ENCODE results near the gene POLDIP3. TPM values are rescaled to one million over a fixed set of nuclear protein-coding genes. Genes with fewer than 3 reads are reported as not detected.
"Not testable (repeated sequence)": the region's sequence is repeated elsewhere in the genome, so short reads cannot be mapped to it uniquely, and the experiment has no call there.

The POLDIP3 gene
- total RNA-seq, 1 donor from 2014 or later: 77.8 TPM

- Mint-ChIP-seq H3K27ac (ENCODE audit: unreplicated experiment) (no peak overlapping the region), H3K27me3 (ENCODE audit: unreplicated experiment) (no peaks in the 10 kb centered on the region), H3K36me3 (ENCODE audit: unreplicated experiment) (peaks cover under 1% of the 10 kb centered on the region), H3K4me1 (ENCODE audit: unreplicated experiment) (peaks cover 4% of the 10 kb centered on the region), H3K9me3 (ENCODE audit: unreplicated experiment) (no peaks in the 10 kb centered on the region), H3K4me3 (ENCODE audit: unreplicated experiment) (no peak overlapping the region)
- TF ChIP-seq, protein P1, sequence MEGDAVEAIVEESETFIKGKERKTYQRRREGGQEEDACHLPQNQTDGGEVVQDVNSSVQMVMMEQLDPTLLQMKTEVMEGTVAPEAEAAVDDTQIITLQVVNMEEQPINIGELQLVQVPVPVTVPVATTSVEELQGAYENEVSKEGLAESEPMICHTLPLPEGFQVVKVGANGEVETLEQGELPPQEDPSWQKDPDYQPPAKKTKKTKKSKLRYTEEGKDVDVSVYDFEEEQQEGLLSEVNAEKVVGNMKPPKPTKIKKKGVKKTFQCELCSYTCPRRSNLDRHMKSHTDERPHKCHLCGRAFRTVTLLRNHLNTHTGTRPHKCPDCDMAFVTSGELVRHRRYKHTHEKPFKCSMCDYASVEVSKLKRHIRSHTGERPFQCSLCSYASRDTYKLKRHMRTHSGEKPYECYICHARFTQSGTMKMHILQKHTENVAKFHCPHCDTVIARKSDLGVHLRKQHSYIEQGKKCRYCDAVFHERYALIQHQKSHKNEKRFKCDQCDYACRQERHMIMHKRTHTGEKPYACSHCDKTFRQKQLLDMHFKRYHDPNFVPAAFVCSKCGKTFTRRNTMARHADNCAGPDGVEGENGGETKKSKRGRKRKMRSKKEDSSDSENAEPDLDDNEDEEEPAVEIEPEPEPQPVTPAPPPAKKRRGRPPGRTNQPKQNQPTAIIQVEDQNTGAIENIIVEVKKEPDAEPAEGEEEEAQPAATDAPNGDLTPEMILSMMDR (IDR thresholded peaks at IDR 0.05): no peak
- no peak for DNase-seq (ENCODE audit: extremely low spot score, unreplicated experiment)
These were observed 48.7 kb downstream of the POLDIP3 start for GRCh38 chr22:42565956-42566355.

- no peak overlapping the region for H3K27ac Mint-ChIP-seq (ENCODE audit: unreplicated experiment)
- TF ChIP-seq, protein P1 (IDR thresholded peaks at IDR 0.05): no peak
- DNase-seq (ENCODE audit: extremely low spot score, unreplicated experiment): no peak
- no peaks in the 10 kb centered on the region for H3K9me3 Mint-ChIP-seq (ENCODE audit: unreplicated experiment)
- H3K27me3 Mint-ChIP-seq (ENCODE audit: unreplicated experiment): no peaks in the 10 kb centered on the region
- H3K4me3 Mint-ChIP-seq (ENCODE audit: unreplicated experiment): no peak overlapping the region
- H3K36me3 Mint-ChIP-seq (ENCODE audit: unreplicated experiment): no peaks in the 10 kb centered on the region
- H3K4me1 Mint-ChIP-seq (ENCODE audit: unreplicated experiment): peaks cover 4% of the 10 kb centered on the region
These were observed 50.0 kb downstream of the POLDIP3 start for GRCh38 chr22:42564699-42565098.

GRCh38 chr22:42563943-42564342 is 50.7 kb downstream of the POLDIP3 start:
- H3K4me1 Mint-ChIP-seq (ENCODE audit: unreplicated experiment): not testable (repeated sequence)

GRCh38 chr22:42562684-42563083 is 52.0 kb downstream of the POLDIP3 start:
- no peak for DNase-seq (ENCODE audit: extremely low spot score, unreplicated experiment)
- H3K4me1 Mint-ChIP-seq (ENCODE audit: unreplicated experiment): peaks cover 4% of the 10 kb centered on the region
- H3K4me3 Mint-ChIP-seq (ENCODE audit: unreplicated experiment): no peak overlapping the region
- no peaks in the 10 kb centered on the region for H3K36me3 Mint-ChIP-seq (ENCODE audit: unreplicated experiment)
- no peak overlapping the region for H3K27ac Mint-ChIP-seq (ENCODE audit: unreplicated experiment)
- H3K9me3 Mint-ChIP-seq (ENCODE audit: unreplicated experiment): no peaks in the 10 kb centered on the region
- H3K27me3 Mint-ChIP-seq (ENCODE audit: unreplicated experiment): no peaks in the 10 kb centered on the region
- TF ChIP-seq, protein P1 (IDR thresholded peaks at IDR 0.05): no peak

More at GRCh38 chr22:42563943-42564342, 50.7 kb downstream of the POLDIP3 start:
- H3K4me3 Mint-ChIP-seq (ENCODE audit: unreplicated experiment); DNase-seq (ENCODE audit: extremely low spot score, unreplicated experiment); H3K36me3 Mint-ChIP-seq (ENCODE audit: unreplicated experiment); H3K27ac Mint-ChIP-seq (ENCODE audit: unreplicated experiment); H3K9me3 Mint-ChIP-seq (ENCODE audit: unreplicated experiment); H3K27me3 Mint-ChIP-seq (ENCODE audit: unreplicated experiment): not testable (repeated sequence)

DNA sequence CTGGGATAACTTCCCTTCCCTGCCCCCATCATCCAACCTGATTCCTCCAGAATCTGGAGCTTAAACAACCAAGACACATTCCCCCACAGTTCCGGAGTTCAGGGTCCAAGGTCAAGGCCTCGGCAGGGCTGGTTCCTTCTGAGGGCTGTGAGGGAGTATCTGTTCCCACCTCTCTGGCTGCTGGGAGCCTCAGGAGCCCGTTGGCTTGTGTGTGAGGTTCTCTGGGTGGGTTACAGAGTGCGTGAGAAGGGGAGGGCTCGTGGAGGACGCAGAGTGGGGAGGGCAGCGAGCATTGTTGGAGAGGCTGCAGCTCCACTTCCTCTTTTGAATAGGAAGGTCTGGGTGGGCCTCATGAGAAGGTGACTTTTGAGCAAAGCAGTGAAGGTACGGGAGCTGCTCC is 52.4 kb downstream of the POLDIP3 start:
- no peak overlapping the region for H3K27ac Mint-ChIP-seq (ENCODE audit: unreplicated experiment)
- no peaks in the 10 kb centered on the region for H3K27me3 Mint-ChIP-seq (ENCODE audit: unreplicated experiment)
- TF ChIP-seq, protein P1 (IDR thresholded peaks at IDR 0.05): no peak
- H3K9me3 Mint-ChIP-seq (ENCODE audit: unreplicated experiment): no peaks in the 10 kb centered on the region
- no peak for DNase-seq (ENCODE audit: extremely low spot score, unreplicated experiment)
- no peak overlapping the region for H3K4me3 Mint-ChIP-seq (ENCODE audit: unreplicated experiment)
- H3K4me1 Mint-ChIP-seq (ENCODE audit: unreplicated experiment): peaks cover 4% of the 10 kb centered on the region
- no peaks in the 10 kb centered on the region for H3K36me3 Mint-ChIP-seq (ENCODE audit: unreplicated experiment)

GRCh38 chr22:42561856-42562255 is 52.8 kb downstream of the POLDIP3 start:
- Mint-ChIP-seq H3K36me3 (ENCODE audit: unreplicated experiment) (no peaks in the 10 kb centered on the region), H3K27me3 (ENCODE audit: unreplicated experiment) (no peaks in the 10 kb centered on the region), H3K9me3 (ENCODE audit: unreplicated experiment) (no peaks in the 10 kb centered on the region), H3K4me3 (ENCODE audit: unreplicated experiment) (no peak overlapping the region), H3K4me1 (ENCODE audit: unreplicated experiment) (peaks cover 4% of the 10 kb centered on the region), H3K27ac (ENCODE audit: unreplicated experiment) (no peak overlapping the region)
- TF ChIP-seq, protein P1 (IDR thresholded peaks at IDR 0.05): no peak
- DNase-seq (ENCODE audit: extremely low spot score, unreplicated experiment): no peak

Measured in osteocyte (in vitro differentiated cells).